GM04504 (cell line): ENCODE measurements around the gene MED19.
A peak's percentile ranks its signal among the peaks of the same experiment; 100 is the strongest.
"Not testable (repeated sequence)": the region's sequence is repeated elsewhere in the genome, so short reads cannot be mapped to it uniquely, and the experiment has no call there.

Experiments used
- DNase-seq: peaks from one replicate; pipeline ENCODE4 v3.0.0-alpha.2; 2012; ENCODE audit warnings: low read depth

MED19 gene

DNA sequence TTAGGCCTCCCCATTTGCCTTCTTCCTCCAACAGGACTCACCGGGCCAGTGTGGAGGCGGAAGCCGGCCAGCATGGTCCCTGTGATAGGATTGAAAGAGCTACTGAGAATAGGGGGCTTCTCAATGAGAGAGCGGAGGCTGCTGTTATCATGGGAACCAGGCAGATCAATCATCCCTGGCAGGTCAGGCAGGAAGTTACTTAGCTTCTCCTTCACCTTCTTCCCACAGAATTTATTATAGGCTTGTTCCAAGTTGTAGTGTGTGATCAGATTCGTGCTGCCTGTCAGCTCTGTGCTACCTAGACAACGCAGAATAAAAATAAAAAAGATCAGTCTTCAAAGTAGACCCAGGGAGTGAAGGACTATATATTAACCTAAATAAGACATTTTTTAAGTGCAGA, 7.1 kb downstream of the MED19 start:
- DNase-seq = no peak

DNA sequence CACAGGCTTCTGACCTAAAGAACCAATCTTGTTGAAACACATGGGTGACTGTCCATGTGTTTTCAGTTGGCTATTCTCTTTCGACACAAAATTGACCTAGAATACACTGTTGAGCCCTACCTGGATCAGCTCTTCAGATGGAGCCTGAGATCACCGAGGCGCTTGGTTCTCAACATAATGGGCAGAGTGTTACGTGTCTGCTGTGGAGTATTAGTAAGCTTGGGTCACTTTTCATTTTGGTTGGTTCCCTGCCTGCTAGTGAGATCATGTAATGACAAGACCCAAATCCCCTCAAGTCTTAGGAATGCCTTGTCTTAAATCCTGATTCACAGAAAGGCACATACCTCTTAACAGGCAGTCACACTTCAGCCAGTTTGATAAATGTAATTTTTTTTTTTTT, 8.7 kb downstream of the MED19 start:
- DNase-seq = no peak

DNA sequence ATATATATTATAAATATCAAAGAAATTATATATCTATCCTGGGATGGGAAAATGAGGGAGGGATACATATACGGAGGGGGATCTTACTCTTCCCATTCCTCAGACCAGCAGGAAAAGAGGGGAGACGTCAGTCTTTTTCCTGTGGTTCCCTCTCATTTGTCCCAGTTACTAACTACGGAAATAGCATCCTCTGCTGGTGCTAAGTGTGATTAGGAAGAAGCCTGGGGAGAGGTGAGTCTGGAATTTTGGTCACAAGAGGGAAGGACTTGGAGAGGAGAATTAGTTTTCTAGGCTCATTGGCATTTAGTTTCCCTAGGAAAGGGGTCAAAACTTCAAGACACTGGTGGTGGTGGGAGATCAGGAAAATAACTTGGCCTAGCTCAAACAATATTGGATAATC, 11.6 kb downstream of the MED19 start:
- DNase-seq = no peak

DNA sequence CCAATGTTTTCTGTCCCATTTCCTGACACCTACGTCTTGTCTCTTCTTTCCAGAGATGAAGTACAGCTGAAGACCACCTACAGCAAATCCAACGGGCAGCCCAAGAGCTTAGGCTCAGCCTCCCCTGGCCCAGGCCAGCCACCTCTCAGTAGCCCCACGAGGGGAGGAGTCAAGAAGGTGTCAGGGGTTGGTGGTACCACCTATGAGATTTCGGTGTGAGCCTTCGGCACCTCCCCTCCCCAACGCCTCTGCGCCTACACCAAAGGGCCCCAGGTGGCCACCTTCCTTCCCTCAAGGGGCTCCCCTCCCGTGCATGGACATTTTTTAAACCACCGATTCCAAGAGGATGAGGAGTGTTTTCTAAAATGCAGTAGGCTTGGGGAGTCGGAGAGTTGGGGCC, 12.2 kb downstream of the MED19 start:
- no peak for DNase-seq

DNA sequence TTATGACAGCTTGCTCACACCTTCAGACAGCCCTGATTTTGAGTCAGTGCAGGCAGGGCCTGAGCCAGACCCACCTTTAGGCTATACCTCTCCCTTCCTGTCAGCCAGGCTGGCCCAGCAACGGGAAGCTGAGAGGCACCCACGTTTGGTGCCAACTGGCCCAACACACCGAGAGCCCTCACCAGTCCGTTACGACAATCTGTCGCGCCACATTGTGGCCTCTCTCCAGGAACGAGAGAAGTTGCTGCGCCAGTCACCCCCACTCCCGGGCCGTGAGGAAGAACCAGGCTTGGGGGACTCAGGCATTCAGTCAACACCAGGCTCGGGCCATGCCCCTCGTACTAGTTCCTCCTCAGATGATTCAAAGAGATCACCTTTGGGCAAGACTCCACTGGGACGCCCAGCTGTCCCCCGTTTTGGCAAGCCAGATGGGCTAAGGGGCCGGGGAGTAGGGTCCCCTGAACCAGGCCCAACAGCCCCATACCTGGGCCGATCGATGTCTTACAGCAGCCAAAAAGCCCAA, 13.1 kb downstream of the MED19 start:
- DNase-seq = no peak

DNA sequence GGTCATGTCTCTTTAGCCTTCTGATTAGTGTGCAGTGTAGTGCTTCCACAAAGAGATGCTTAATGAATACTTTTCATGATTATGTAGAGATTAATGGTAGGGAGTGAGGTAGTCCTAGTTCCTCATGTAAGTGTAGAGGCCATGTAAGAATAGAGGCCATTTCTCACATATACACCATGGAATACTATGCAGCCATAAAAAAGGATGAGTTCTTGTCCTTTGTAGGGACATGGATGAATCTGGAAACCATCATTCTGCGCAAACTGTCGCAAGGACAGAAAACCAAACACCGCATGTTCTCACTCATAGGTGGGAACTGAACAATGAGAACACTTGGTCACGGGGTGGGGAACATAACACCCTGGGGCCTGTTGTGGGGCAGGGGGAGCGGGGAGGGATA, 21.5 kb downstream of the MED19 start:
- not testable (repeated sequence) for DNase-seq

DNA sequence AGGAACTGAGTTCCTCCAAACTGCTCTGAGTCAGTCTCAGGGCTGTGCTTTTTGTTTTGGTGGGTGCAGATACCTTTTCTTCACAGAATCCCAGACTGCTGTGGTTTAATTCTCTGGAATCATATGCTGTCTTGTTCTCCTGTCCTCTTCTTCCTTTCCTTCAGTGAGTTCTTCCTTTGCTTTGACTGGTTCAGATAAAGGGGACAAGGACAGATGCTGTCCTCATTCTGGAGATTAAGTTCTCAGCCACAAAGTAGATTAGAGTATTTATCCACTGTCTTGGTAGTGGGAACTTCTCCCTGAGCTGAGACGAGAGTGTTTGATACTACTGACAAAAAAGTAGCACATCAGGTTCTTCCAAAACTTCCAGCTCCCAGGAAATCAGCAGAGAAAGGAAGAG, 30.8 kb downstream of the MED19 start:
- DNase-seq = no peak

DNA sequence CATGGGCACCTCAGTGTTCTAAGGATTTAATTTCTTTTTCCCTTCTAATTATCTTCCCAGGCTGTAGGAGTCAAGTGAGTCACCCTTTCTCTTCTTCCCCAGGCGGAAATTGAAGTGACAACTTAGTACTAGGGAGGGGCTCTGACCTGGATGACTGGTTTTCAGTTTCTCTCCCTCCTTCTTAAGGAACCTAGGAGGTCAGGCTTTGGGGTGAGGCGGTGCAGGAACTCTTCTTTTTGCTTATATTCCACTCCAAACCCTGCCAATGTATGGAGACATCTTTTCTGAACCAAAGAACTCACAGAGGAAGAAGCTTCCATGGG, 31.5 kb downstream of the MED19 start:
- DNase-seq = peak; percentile 9

DNA sequence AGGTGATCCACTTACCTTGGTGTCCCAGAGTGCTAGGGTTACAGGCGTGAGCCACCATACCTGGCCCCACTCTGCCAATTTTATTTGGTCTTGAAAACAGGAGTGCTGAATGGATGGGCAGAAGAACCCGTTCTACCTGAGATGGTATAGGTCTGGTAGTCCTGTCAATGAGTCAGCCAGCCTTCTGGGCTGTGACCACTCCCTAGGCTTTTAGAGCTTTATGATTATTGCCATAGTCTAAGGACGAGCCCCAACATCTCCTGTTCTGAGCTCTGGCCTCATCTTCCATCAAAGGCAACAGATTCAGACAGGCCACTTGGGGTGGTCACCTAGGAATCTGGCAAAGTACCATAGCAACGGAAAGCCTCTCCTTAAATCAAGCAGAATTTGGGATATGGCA, 32.6 kb downstream of the MED19 start:
- DNase-seq = no peak

DNA sequence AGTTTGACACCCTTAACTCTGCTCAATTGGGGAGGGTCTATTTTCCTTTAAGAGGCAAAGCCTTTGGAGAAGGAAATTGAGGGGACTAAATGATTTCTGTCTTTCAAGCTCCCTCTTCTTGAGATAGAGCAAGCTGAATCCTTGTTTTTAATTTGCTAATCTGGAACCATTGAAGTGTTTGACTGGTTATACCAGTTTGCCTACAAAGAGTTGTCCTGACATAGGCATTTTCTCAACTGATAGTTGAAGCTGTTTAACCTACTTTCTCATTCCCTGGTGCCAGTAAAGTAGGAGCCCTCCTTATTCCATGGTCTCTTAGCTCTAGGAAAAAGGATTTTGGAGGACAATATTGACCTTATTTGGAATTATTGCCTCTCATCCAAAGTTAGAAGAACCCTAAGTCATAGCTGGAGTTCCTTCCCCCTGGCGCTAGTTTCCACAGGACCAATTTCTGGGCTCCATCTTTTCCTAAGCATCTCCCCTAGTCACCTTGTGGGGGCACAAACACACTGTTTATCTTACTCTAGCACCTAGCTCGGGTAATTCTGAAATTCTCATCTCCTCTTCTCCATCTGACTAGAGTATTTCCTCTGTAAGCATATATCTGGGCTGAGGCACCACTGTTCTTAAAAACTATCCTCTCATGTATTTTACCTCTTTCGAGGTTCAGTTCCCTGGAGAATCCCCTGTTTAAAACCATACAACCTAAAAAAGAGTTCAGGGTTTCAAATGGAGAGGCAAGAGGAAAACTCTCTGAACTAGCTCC, 36.7 kb downstream of the MED19 start:
- no peak for DNase-seq

DNA sequence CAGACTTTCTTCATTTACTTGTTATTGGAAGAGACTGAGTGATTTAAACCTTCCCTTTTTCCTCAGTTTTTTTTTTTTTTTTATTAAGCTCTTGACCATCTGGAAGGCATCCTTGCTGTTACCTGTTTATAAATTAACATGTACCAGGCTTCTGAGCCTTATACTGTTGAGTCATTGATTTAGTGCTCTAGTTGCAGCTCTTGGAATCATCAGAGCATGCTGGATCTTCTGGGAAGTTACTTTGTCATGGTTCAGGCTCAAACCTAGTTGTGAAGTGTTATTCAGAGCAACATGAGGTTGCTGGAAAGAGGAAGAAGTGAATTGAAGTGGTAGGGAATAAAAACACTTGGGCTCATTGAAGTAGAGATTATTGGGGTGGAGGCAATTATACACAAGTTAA, 37.8 kb downstream of the MED19 start:
- DNase-seq = no peak

DNA sequence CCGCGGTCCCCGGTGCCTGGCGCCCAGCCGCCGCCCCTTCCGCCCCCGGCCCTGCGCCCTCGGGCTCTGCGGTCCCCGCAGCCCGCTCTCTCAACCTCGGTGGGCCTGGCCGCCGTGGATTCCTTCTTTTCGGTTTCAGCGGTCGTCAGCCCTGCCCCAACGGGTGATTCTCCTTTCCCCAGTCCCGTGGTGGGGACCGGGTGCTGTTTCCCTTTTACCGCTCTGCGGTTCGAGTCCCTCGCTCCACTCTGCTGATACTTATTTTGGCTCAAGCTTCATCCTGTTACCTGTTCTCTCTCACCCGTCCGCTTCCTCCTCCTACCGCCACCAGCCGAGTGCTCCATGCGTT, 43.6 kb downstream of the MED19 start:
- no peak for DNase-seq

DNA sequence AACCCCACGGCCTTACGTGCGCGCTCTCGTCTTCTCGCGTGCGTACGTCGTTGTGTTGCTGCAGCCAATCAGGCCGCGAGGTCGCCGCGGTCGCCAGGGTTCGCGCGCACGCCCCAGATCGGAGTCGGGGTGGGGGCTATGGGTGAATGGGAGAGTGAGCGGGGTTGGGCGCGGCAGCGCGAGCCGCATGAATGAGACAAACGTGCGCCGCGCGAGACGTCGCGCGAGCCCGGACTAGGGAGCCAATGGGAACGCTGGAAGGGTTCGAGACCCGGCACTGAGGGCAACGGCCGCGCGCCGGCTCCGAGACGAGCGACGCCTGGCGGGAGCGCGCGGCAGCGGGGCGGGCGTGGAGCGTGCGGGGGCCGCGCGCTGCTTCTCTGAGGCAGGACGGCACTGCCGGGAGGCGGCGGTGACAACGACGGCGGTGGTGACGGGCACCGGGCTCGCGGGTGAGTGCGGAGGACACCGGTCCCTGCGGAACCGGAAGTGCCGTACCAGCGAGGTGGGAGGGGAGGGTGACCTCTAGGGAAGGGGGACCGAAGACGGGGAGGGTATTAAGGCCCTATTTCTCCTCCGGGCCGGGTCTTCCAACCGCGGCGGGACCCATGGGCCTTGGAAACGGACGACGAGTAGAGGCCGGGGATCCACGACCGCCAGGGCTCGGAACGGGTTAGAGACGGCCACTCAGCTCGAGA, 44.1 kb downstream of the MED19 start, which contains the start of gene ZDHHC5:
Gene ZDHHC5 (plus strand): TSS at position 379 of the 698 bp plus-strand sequence. CDS start 4,977 bp downstream, outside the sequence.
- peak; percentile 99 for DNase-seq

DNA sequence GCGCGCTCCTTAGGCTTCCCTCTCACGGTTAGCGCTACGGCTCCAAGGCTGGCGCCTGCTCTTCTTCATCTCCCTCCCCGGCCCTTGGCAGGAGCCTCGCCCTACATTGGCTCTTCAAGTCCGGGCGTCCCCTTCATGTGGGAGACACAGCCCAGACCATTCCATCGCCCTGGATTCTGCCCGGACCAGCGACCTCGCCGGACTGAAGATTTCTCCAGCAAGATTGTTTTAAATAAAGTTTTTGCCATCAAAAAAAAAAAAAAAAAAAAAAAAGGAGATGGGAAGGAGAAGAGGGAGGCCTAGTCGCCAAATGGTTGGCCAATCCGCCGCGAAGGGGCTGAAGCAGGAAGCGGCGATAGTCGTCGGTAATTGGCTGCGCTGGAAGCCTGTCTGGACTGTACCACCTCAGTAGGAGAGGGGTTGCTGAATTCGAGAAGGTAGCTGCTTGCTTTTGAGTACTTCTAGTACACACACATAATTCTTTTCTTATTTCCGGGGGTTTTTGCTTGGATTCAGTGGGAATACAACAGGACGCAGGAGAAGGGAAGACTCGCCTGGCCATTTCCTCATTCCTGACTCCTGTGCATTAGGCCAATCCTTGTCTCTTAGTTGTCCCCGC, 44.8 kb downstream of the MED19 start:
- peak; percentile 97 for DNase-seq

DNA sequence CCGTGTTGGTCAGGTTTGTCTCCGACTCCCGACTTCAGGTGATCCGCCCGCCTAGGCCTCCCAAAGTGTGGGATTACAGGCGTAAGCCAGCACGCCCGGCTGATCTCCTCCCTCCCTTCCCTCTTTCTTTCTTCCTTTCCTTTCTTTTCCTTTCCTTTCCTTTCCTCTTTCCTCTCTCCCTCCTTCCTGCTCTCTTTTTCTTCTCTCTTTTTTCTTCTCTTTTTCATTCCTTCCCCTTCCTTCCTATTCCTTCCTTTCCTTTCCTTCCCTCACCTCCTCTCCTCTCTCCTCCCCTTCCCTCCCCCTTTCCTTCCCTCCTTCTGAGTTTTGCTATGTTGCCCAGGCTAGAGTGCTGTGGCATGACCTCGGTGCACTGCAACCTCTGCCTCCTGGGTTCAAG, 48.0 kb downstream of the MED19 start:
- DNase-seq = no peak

DNA sequence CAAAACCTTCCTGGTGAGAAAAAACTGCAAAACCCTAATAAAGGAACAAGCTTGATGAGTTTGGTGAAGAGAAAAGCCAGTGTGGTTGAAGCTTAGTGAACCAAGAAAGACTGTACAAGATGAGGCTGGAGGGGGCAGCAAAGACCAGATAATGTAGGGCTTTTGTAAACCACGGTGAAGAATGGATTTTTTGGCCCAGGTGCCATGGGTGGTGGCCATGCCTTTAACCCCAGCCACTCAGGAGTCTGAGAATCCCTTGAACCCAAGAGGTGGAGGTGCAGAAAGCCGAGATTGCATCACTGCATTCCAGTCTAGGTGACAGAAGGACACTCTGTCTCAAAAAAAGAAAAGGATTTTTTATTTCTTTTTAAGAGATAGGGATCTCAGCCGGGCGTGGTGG, 49.1 kb downstream of the MED19 start:
- no peak for DNase-seq

DNA sequence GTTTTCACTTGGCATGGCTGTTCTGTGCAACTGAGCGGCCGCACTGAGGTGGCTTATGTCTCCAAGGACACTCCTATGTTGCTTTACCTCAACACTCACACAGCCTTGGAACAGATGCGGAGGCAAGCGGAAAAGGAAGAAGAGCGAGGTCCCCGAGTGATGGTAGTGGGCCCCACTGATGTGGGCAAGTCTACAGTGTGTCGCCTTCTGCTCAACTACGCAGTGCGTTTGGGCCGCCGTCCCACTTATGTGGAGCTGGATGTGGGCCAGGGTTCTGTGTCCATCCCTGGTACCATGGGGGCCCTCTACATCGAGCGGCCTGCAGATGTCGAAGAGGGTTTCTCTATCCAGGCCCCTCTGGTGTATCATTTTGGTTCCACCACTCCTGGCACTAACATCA, 52.3 kb downstream of the MED19 start:
- no peak for DNase-seq

DNA sequence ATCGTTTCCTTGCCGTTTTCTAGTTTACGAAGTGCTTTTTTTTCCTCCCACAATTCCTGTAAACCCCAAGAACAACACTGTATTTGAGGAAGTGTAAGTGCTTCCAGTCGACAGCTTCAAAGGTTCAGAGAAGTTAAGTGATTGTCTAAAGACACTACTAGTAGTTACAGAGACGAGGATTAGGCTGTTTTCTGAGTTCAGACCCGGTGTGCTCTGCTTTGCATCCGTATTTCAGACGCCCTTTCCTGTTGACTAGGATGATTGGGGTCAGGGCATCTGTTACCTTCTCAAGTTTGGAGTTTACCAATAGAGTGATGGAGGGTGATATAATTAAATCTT, 54.0 kb downstream of the MED19 start:
- no peak for DNase-seq

DNA sequence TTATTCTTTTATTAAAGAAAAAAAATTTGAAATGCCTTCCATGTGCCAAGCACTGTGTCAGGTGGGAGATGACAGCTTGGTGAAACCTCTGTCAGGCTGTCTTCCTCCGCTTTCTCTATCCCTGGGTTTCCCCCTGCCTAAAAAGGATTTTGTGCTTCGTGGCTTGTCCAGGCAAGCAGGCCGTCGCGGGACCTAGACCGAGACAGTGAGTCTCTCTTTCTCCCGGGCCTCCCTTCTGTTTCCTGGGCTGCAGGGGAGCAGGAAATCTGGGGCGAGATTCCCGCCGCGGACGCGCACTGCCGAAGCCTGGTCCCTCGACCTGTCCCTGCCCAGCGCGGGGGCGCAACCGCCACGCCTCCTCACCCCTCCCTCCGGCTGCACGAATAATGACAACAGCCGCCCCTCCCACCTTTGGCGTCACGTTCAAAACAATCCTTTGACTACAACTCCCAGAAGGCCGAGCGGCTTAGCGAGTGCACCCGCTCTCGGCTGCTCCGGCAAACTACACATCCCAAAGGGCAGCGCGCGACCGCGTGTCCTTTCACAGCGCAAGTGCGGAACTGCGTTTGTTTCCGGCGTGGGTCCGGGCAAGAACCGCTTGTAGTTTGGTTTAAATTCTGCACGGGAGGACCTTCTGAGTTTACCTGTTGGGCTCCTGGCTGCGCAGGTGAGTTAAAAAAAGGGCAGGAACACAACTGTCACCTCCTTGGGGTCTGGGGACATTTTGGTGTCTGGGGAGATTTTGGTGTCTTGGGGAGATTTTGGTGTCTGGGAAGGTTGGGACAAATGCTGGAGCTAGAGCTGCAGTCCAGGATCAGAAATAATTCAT, 54.6 kb downstream of the MED19 start, which contains the start of gene CLP1:
Gene CLP1 (plus strand): TSS at position 569 of the 829 bp plus-strand sequence. CDS start 1,715 bp downstream, outside the sequence.
- peak; percentile 98 for DNase-seq

DNA sequence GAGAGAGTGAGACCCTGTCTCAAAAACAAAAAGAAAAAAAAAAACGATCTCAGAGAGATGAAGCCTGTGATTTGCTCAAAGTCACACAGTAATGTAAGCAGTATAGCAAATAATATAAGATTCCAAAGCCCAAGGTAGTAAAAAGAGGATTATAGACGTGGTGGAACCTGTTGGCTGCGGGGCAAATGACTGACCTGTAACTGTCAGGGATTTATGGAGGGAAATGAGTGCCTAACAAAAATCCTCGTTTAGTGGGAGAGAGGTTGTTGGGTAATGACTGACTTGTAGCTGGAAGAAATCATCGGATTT, 55.2 kb downstream of the MED19 start:
- DNase-seq = no peak
